SK-N-SH (cell line): ENCODE measurements around the gene DLX5. TPM values are rescaled to one million over a fixed set of nuclear protein-coding genes. Genes with fewer than 3 reads are reported as not detected.

Source experiments
- CTCF ChIA-PET: fragments of 300-600, 350-600 bp; formaldehyde crosslinking; extraction: SDS; loops from one replicate; lab custom pipeline; 2021; lab: Yijun Ruan, JAX
- POLR2A ChIA-PET: fragments of 350-600 bp; sonication (Branson Sonifier 250); formaldehyde crosslinking; extraction: SDS; loops from one replicate; lab custom pipeline; 2020; ENCODE audit warnings: antibody characterized with exemption, inconsistent platforms; lab: Yijun Ruan, JAX
- DNase-seq: peaks from one replicate; pipeline ENCODE4 v3.0.0; 2012
- H2AFZ ChIP-seq: fragments of 200-600 bp; sonication (generic); 2 replicates; pipeline ENCODE4 v1.8.1; 2016; ENCODE audit warnings: antibody characterized with exemption, mild to moderate bottlenecking, low read depth
- H3F3A ChIP-seq: fragments of 200-600 bp; sonication (generic); replicated peaks from 2 replicates; pipeline ENCODE3; 2016; ENCODE audit warnings: antibody characterized with exemption, mild to moderate bottlenecking; ENCODE audit not compliant: insufficient read depth
- H3K27ac ChIP-seq, 2 experiments: fragments of 200-500 bp in 1 of 2; fragments of 200-600 bp in 1 of 2; sonication (Bioruptor generic) in 1 of 2; sonication (generic), shearing (Covaris generic) in 1 of 2; 2 replicates each; pipeline versions ENCODE4 v1.5.1 to v1.6.1; 2014 to 2016; ENCODE audit warnings: low read depth in 2 of 2, inconsistent platforms in 1 of 2, low read length in 1 of 2, mild to moderate bottlenecking in 1 of 2, mixed read lengths in 1 of 2
- H3K27me3 ChIP-seq: fragments of 200-600 bp; sonication (generic), shearing (Covaris generic); 2 replicates; pipeline ENCODE4 v1.6.1; 2016; ENCODE audit warnings: mixed run types; ENCODE audit not compliant: insufficient read depth
- H3K36me3 ChIP-seq, 2 experiments: fragments of 200-500 bp in 1 of 2; fragments of 200-600 bp in 1 of 2; sonication (Bioruptor generic) in 1 of 2; sonication (generic) in 1 of 2; replicated peaks in 1 of 2; 2 replicates each; pipeline versions ENCODE3 to v1.5.1; 2014 to 2016; ENCODE audit warnings: low read length in 1 of 2, mild to moderate bottlenecking in 1 of 2; ENCODE audit not compliant: insufficient read depth in 2 of 2, control insufficient read depth in 1 of 2
- H3K4me1 ChIP-seq, 2 experiments: fragments of 200-500 bp in 1 of 2; fragments of 200-600 bp in 1 of 2; sonication (Bioruptor generic) in 1 of 2; sonication (generic), shearing (Covaris generic) in 1 of 2; 2 replicates each; pipeline versions ENCODE4 v1.5.1 to v1.6.1; 2014 to 2016; ENCODE audit warnings: low read depth in 1 of 2, low read length in 1 of 2, mixed run types in 1 of 2; ENCODE audit not compliant: insufficient read depth in 2 of 2, control insufficient read depth in 1 of 2
- H3K4me2 ChIP-seq: fragments of 200-600 bp; sonication (generic), shearing (Covaris generic); 2 replicates; pipeline ENCODE4 v1.6.1; 2017; ENCODE audit warnings: mixed run types
- H3K4me3 ChIP-seq, 2 experiments: fragments of 200-500 bp in 1 of 2; fragments of 200-600 bp in 1 of 2; sonication (Bioruptor generic) in 1 of 2; sonication (generic), shearing (Covaris generic) in 1 of 2; 2 replicates each; pipeline versions ENCODE4 v1.5.1 to v1.8.1; 2014 to 2016; ENCODE audit warnings: low read depth in 2 of 2, inconsistent platforms in 1 of 2, low read length in 1 of 2, mild to moderate bottlenecking in 1 of 2, mixed read lengths in 1 of 2, moderate library complexity in 1 of 2
- H3K79me2 ChIP-seq: fragments of 200-600 bp; sonication (generic); 2 replicates; pipeline ENCODE4 v1.8.1; 2017; ENCODE audit warnings: mild to moderate bottlenecking; ENCODE audit not compliant: insufficient read depth
- H3K9ac ChIP-seq: fragments of 200-600 bp; sonication (generic); 2 replicates; pipeline ENCODE4 v1.6.1; 2017; ENCODE audit warnings: mixed run types
- H3K9me2 ChIP-seq: fragments of 200-600 bp; sonication (generic); 2 replicates; pipeline ENCODE4 v1.6.1; 2017; ENCODE audit warnings: mixed run types
- H3K9me3 ChIP-seq: fragments of 200-600 bp; sonication (generic); 2 replicates; pipeline ENCODE4 v1.6.1; 2017; ENCODE audit warnings: mixed run types, mild to moderate bottlenecking, moderate library complexity
- H4K20me1 ChIP-seq: fragments of 200-600 bp; sonication (generic); 2 replicates; pipeline ENCODE4 v1.6.1; 2017; ENCODE audit warnings: mild to moderate bottlenecking, mixed run types; ENCODE audit not compliant: insufficient read depth
- EP300 ChIP-seq, 2 experiments: IDR thresholded peaks; 2 replicates each; pipeline versions ENCODE4 v1.4.0 to v1.6.1; 2012; ENCODE audit warnings: borderline replicate concordance in 1 of 2, low read depth in 1 of 2, low read length in 1 of 2
- FOSL2 ChIP-seq: IDR thresholded peaks from 2 replicates; pipeline ENCODE4 v1.4.0; 2012; ENCODE audit warnings: low read depth, mild to moderate bottlenecking, moderate library complexity, borderline replicate concordance
- FOXM1 ChIP-seq: IDR thresholded peaks from 2 replicates; pipeline ENCODE4 v1.4.0; 2012; ENCODE audit warnings: low read depth, mild to moderate bottlenecking
- GATA2 ChIP-seq: sonication (generic); formaldehyde crosslinking; IDR thresholded peaks from 2 replicates; pipeline ENCODE4 v1.5.0; 2020; ENCODE audit warnings: mild to moderate bottlenecking, missing genetic modification reagents
- polyA plus RNA-seq, 3 experiments: library from polyadenylated mRNA; depleted of rRNA; stranded (reverse); fragments of >200 nt; gene quantifications; 2 replicates each; pipeline ENCODE4 v1.2.3, GENCODE V29; 2012
- small RNA-seq, 7 experiments: library from RNA; depleted of rRNA; stranded (forward); fragments of <200 nt; gene quantifications; one replicate each; pipeline ENCODE3, GENCODE V24; 2012

The DLX5 gene
- polyA plus RNA-seq, 1 of the 3 experiments (the other 2 are of a cell fraction), result not detected

GRCh38 chr7:96970739-96971138, 53.9 kb downstream of the DLX5 start:
- TF ChIP-seq FOXM1 (no peak), GATA2 (CRISPR knock-in tag) (no peak), EP300 (IDR thresholded peaks at IDR 0.05; ENCODE audit: borderline replicate concordance in 1 of 2, low read depth in 1 of 2, low read length in 1 of 2) (no peak), FOSL2 (no peak)
- no peaks in the 10 kb centered on the region for H3K9me2 ChIP-seq
- CTCF ChIA-PET, result no interaction called here
- no peaks in the 10 kb centered on the region for H3K9me3 ChIP-seq
- H3F3A ChIP-seq, result peaks cover 4% of the 10 kb centered on the region
- no peak overlapping the region for H3K4me3 ChIP-seq
- no peak overlapping the region for H3K4me2 ChIP-seq
- H3K9ac ChIP-seq, result no peak overlapping the region
- no peak overlapping the region for H2AFZ ChIP-seq
- DNase-seq, result no peak
- H3K4me1 ChIP-seq, result no peaks in the 10 kb centered on the region
- no peaks in the 10 kb centered on the region for H4K20me1 ChIP-seq
- no peaks in the 10 kb centered on the region for H3K79me2 ChIP-seq
- H3K27ac ChIP-seq, result no peak overlapping the region
- POLR2A ChIA-PET, result no interaction called here
- peaks cover 6% of the 10 kb centered on the region; the same call in 1 of the 2 replicates for H3K27me3 ChIP-seq
- no peaks in the 10 kb centered on the region for H3K36me3 ChIP-seq

Small RNA genes within 50 kb of the gene (small RNA-seq; reads per million reads assigned to genes)
- gene RF01778, result 0 reads per million in 7 experiments

Other genes starting within 250 kb of the DLX5 start
- 0.23 and 0.37 TPM in 2 replicates for gene DLX6, start 19.3 kb downstream of the DLX5 start, polyA plus RNA-seq (2012; rRNA removed)
- 14.6 and 17.0 TPM in 2 replicates for gene SDHAF3, start 92.9 kb upstream of the DLX5 start, polyA plus RNA-seq (2012; rRNA removed)